ENCODE measurements around the gene ANKS3. TPM values are rescaled to one million over a fixed set of nuclear protein-coding genes. Genes with fewer than 3 reads are reported as not detected.

ANKS3 gene
- polyA plus RNA-seq, 3 donors, result 0.59 to 13.7 (median 0.95) TPM

DNA sequence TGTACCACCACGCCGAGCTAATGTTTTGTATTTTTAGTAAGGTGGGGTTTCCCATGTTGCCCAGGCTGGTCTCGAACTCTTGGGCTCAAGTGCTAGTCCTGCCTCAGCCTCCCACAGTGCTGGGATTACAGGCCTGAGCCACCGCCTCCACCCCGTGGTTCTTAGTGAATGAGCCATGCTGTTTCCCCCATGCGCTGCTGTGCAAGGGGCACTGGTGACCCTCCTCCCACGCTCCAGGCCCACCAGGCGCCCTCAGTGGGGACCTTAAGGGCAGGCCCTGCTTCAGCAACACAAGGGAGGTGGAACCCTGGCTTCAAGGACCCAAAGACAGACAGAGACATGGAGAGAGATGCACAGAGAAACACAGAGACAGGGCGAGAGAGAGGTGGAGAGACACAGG lies 56.1 kb downstream of the ANKS3 start:
- TF ChIP-seq, protein P1, sequence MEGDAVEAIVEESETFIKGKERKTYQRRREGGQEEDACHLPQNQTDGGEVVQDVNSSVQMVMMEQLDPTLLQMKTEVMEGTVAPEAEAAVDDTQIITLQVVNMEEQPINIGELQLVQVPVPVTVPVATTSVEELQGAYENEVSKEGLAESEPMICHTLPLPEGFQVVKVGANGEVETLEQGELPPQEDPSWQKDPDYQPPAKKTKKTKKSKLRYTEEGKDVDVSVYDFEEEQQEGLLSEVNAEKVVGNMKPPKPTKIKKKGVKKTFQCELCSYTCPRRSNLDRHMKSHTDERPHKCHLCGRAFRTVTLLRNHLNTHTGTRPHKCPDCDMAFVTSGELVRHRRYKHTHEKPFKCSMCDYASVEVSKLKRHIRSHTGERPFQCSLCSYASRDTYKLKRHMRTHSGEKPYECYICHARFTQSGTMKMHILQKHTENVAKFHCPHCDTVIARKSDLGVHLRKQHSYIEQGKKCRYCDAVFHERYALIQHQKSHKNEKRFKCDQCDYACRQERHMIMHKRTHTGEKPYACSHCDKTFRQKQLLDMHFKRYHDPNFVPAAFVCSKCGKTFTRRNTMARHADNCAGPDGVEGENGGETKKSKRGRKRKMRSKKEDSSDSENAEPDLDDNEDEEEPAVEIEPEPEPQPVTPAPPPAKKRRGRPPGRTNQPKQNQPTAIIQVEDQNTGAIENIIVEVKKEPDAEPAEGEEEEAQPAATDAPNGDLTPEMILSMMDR (IDR thresholded peaks at IDR 0.05), result no peak
- Mint-ChIP-seq H3K4me3 (no peak overlapping the region), H3K4me1 (peaks cover 49% of the 10 kb centered on the region), H3K27me3 (ENCODE audit: low read depth in 3 of 3) (no peaks in the 10 kb centered on the region), H3K36me3 (peaks cover 29 to 78% of the 10 kb centered on the region in 2 donors), H3K9me3 (peaks cover 0 to 2% (median 0%) of the 10 kb centered on the region in 7 donors), H3K27ac (peak overlapping the region in 6 of 7 donors; percentile 0 to 96 (median 92))
- Histone ChIP-seq H3K79me2 (ENCODE audit: insufficient read depth, low read length) (peaks cover 36% of the 10 kb centered on the region), H2AFZ (ENCODE audit: insufficient read depth, low read depth, low read length, poor library complexity, severe bottlenecking) (no peak overlapping the region), H4K20me1 (ENCODE audit: insufficient read depth, low read length) (peaks cover 6% of the 10 kb centered on the region), H3K27me3 (ENCODE audit: control insufficient read depth in 2 of 2, insufficient read depth in 2 of 2, low read length in 2 of 2) (no peaks in the 10 kb centered on the region), H3K9ac (ENCODE audit: insufficient read depth, low read length, poor library complexity, severe bottlenecking) (no peak overlapping the region), H3K4me2 (replicated peaks; ENCODE audit: extremely low read depth, low read length, poor library complexity, severe bottlenecking) (no peak overlapping the region), H3K36me3 (replicated peaks in 1 of 2; ENCODE audit: control insufficient read depth in 1 of 2, insufficient read depth in 2 of 2, low read length in 2 of 2) (peaks cover 41 to 51% of the 10 kb centered on the region in 2 donors), H3K4me3 (replicated peaks in 1 of 3; ENCODE audit: low read depth in 2 of 3, low read length in 3 of 3) (no peak overlapping the region), H3K27ac (ENCODE audit: low read depth in 1 of 2, low read length in 2 of 2) (peak overlapping the region; percentile 27 to 94), H3K9me3 (replicated peaks in 1 of 2; ENCODE audit: control insufficient read depth in 1 of 2, insufficient read depth in 1 of 2, low read length in 2 of 2) (no peaks in the 10 kb centered on the region), H3K4me1 (ENCODE audit: control insufficient read depth in 1 of 2, insufficient read depth in 2 of 2, low read length in 2 of 2) (peaks cover 42 to 44% of the 10 kb centered on the region in 2 donors)
- intact Hi-C loops (cut with micrococcal nuclease), result no loop called here
- no peak for DNase-seq
- WGBS (ENCODE audit: insufficient coverage), result 94% methylated on average over 7 of the region's 9 CpGs

DNA sequence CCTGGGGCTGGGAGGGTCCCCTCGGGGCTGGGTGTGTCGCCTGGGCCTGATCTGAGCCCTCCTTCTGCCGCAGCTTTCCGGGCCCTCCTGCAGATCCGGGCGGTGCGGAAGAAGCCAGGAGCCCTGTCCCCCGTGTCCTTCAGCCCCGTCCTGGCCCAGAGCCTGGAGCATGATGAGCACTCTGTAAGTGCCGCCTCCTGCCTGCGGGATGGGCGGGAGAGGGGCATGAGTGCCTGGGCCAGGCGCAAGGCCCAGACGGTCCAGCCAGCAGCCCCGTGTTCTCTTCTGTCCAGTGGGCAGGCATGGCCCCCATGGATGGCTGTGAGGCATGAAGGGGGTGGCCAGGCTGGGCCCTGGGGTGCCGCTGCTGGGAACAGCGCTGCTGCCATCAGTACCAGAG lies 56.7 kb downstream of the ANKS3 start:
- Mint-ChIP-seq H3K36me3 (peaks cover 29 to 82% of the 10 kb centered on the region in 2 donors), H3K27ac (peak overlapping the region in 3 of 7 donors; percentile 44 to 96 (median 57)), H3K4me3 (no peak overlapping the region), H3K9me3 (peaks cover 0 to 2% (median 0%) of the 10 kb centered on the region in 7 donors), H3K27me3 (ENCODE audit: low read depth in 3 of 3) (no peaks in the 10 kb centered on the region), H3K4me1 (peaks cover 44% of the 10 kb centered on the region)
- Histone ChIP-seq H2AFZ (ENCODE audit: insufficient read depth, low read depth, low read length, poor library complexity, severe bottlenecking) (no peak overlapping the region), H3K9me3 (replicated peaks in 1 of 2; ENCODE audit: control insufficient read depth in 1 of 2, insufficient read depth in 1 of 2, low read length in 2 of 2) (no peaks in the 10 kb centered on the region), H3K27me3 (ENCODE audit: control insufficient read depth in 2 of 2, insufficient read depth in 2 of 2, low read length in 2 of 2) (no peaks in the 10 kb centered on the region), H3K27ac (ENCODE audit: low read depth in 1 of 2, low read length in 2 of 2) (no peak overlapping the region), H3K4me1 (ENCODE audit: control insufficient read depth in 1 of 2, insufficient read depth in 2 of 2, low read length in 2 of 2) (peaks cover 36 to 38% of the 10 kb centered on the region in 2 donors), H3K9ac (ENCODE audit: insufficient read depth, low read length, poor library complexity, severe bottlenecking) (no peak overlapping the region), H3K4me3 (replicated peaks in 1 of 3; ENCODE audit: low read depth in 2 of 3, low read length in 3 of 3) (no peak overlapping the region), H3K79me2 (ENCODE audit: insufficient read depth, low read length) (peaks cover 32% of the 10 kb centered on the region), H3K36me3 (replicated peaks in 1 of 2; ENCODE audit: control insufficient read depth in 1 of 2, insufficient read depth in 2 of 2, low read length in 2 of 2) (peaks cover 44 to 54% of the 10 kb centered on the region in 2 donors), H3K4me2 (replicated peaks; ENCODE audit: extremely low read depth, low read length, poor library complexity, severe bottlenecking) (no peak overlapping the region), H4K20me1 (ENCODE audit: insufficient read depth, low read length) (peaks cover 6% of the 10 kb centered on the region)
- no peak for DNase-seq
- intact Hi-C loops (cut with micrococcal nuclease), result no loop called here
- TF ChIP-seq, protein P1 (IDR thresholded peaks at IDR 0.05), result no peak
- WGBS (ENCODE audit: insufficient coverage), result 95% methylated on average over 15 of the region's 17 CpGs
